ENCODE measurements around the gene TADA2B.

GRCh38 chr4:7007142-7007907, 35.8 kb upstream of the TADA2B start:
- TF ChIP-seq, protein P1, sequence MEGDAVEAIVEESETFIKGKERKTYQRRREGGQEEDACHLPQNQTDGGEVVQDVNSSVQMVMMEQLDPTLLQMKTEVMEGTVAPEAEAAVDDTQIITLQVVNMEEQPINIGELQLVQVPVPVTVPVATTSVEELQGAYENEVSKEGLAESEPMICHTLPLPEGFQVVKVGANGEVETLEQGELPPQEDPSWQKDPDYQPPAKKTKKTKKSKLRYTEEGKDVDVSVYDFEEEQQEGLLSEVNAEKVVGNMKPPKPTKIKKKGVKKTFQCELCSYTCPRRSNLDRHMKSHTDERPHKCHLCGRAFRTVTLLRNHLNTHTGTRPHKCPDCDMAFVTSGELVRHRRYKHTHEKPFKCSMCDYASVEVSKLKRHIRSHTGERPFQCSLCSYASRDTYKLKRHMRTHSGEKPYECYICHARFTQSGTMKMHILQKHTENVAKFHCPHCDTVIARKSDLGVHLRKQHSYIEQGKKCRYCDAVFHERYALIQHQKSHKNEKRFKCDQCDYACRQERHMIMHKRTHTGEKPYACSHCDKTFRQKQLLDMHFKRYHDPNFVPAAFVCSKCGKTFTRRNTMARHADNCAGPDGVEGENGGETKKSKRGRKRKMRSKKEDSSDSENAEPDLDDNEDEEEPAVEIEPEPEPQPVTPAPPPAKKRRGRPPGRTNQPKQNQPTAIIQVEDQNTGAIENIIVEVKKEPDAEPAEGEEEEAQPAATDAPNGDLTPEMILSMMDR (IDR thresholded peaks at IDR 0.05; ENCODE audit: insufficient read depth, low read depth, low read length): no peak
- TF ChIP-seq EZH2 (IDR thresholded peaks at IDR 0.05; ENCODE audit: insufficient read depth, low read length): no peak

Measured in astrocyte (in vitro differentiated cells and primary cell).